Keratinocyte (primary cell): ENCODE results near the gene DAO.

Experiments
- CTCF ChIP-seq, 3 experiments: IDR thresholded peaks in 1 of 3; conservative IDR thresholded peaks in 1 of 3; optimal IDR thresholded peaks in 1 of 3; 2 replicates in 2 of 3; 3 replicates in 1 of 3; pipeline versions ENCODE3 to v1.5.1; 2011; ENCODE audit warnings: low read length in 3 of 3, mild to moderate bottlenecking in 3 of 3, moderate library complexity in 2 of 3, control low read depth in 1 of 3, inconsistent platforms in 1 of 3; ENCODE audit not compliant: insufficient read depth in 2 of 3; ENCODE audit errors: extremely low read depth in 1 of 3
- EZH2 ChIP-seq: IDR thresholded peaks from one replicate; pipeline ENCODE4 v1.6.1; 2012; ENCODE audit warnings: inconsistent platforms, mild to moderate bottlenecking, low read length, moderate library complexity

- TF ChIP-seq CTCF (optimal IDR thresholded peaks at IDR 0.05 in 1 of 3, IDR thresholded peaks at IDR 0.05 in 1 of 3, conservative IDR thresholded peaks at IDR 0.05 in 1 of 3; ENCODE audit: extremely low read depth in 1 of 3, insufficient read depth in 2 of 3, low read length in 3 of 3) (no peak), EZH2 (no peak)
Measured at GRCh38 chr12:108879615-108880254, at the start of gene DAO.
